Bronchial epithelial cell (primary cell): ENCODE results near the gene KCND3. TPM values are rescaled to one million over a fixed set of nuclear protein-coding genes. Genes with fewer than 3 reads are reported as not detected.
A peak's percentile ranks its signal among the peaks of the same experiment; 100 is the strongest.

Source experiments
- DNase-seq: peaks from one replicate; pipeline ENCODE4 v3.0.0-alpha.2; 2010; ENCODE audit warnings: low read depth
- FAIRE-seq: peaks from 2 replicates; lab custom pipeline; 2011; peaks lifted over from hg19 to GRCh38; lab: Jason Lieb, UNC
- H3K27me3 ChIP-seq: 2 replicates; pipeline ENCODE4 v1.5.1; 2011; ENCODE audit warnings: low read length; ENCODE audit not compliant: control insufficient read depth, insufficient read depth
- H3K36me3 ChIP-seq: 2 replicates; pipeline ENCODE4 v1.5.1; 2011; ENCODE audit warnings: low read length; ENCODE audit not compliant: control insufficient read depth, insufficient read depth
- H3K4me3 ChIP-seq: 2 replicates; pipeline ENCODE4 v1.5.1; 2011; ENCODE audit warnings: mild to moderate bottlenecking, low read depth, low read length, control low read depth
- CTCF ChIP-seq: IDR thresholded peaks from 2 replicates; pipeline ENCODE4 v1.5.1; 2011; ENCODE audit warnings: mild to moderate bottlenecking, moderate library complexity, low read length, control low read depth, inconsistent platforms; ENCODE audit not compliant: insufficient read depth, severe bottlenecking
- total RNA-seq: library from RNA; depleted of rRNA; stranded (reverse); fragments of >200 nt; gene quantifications from 2 replicates; pipeline ENCODE4 v1.2.1, GENCODE V29; 2014

The KCND3 gene
- total RNA-seq, 1 donor from 2014 or later, result under 0.01 TPM

DNA sequence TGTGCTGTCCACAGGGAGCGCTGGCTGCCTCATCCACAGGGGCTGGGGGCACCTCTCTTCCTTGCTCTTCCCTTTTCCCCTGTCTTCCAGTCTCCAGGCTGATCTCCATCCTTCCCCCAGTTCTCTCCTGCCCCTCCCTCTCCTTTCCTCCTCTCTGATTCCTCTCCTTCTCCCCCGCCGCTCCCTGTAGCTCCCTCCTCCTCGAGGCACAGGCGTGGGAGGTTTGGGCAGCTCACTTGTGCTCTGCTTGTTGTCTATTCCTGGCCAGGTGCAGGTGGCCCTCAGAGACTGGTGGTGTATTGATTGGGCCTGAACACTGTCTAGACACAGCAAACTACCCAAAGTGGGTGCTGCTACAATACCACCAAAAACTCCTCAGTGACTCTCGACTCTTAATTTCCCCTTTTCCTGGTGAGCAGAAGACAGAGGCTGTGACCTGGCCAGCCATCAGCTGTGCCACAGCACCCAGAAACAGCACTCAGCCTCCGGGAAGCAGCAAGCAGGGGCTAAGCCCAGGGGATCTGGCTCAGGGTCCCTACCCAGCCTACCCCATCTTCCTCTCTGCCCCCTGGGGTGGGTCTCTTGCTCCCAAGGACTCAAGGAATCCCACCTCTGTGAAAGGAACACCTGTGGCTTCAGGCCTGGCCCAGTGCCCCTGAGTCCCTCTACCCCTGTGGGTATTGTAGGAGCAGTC lies 140.5 kb downstream of the KCND3 start:
- Histone ChIP-seq H3K4me3 (no peak overlapping the region), H3K27me3 (peaks cover 4% of the 10 kb centered on the region), H3K36me3 (no peaks in the 10 kb centered on the region)
- FAIRE-seq (peak; percentile 43), DNase-seq (no peak)
- TF ChIP-seq CTCF, result no peak

- no peak overlapping the region for H3K4me3 ChIP-seq
- no peak for FAIRE-seq
Observed at GRCh38 chr1:111847466-111847865, 142.0 kb downstream of the KCND3 start.

DNA sequence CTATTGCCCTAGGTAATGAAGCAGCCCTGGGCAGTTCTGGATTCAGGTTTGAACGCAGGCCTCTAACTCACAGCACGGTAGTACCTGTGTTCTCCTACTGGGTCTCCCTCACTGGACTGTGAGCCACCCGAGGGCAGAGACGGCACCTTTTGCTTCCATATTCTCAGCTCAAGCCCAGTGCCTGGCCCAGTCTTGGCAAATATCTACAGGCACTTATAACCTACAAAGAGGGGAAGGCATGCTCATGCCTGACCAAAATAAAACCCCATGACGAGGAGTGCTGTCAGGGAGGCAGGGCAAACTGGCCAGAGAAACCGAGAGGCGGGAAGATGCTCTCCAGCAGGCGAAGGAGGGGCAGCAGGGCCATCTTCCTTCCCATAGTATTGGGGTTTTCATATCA lies 142.6 kb downstream of the KCND3 start:
- no peaks in the 10 kb centered on the region for H3K36me3 ChIP-seq
- peaks cover 1% of the 10 kb centered on the region for H3K27me3 ChIP-seq
- TF ChIP-seq CTCF, result no peak
- DNase-seq (no peak), FAIRE-seq (no peak)
- H3K4me3 ChIP-seq, result no peak overlapping the region

More at GRCh38 chr1:111847466-111847865, 142.0 kb downstream of the KCND3 start:
- no peak for DNase-seq
- TF ChIP-seq CTCF, result no peak
- Histone ChIP-seq H3K36me3 (no peaks in the 10 kb centered on the region), H3K27me3 (peaks cover 1% of the 10 kb centered on the region)

DNA sequence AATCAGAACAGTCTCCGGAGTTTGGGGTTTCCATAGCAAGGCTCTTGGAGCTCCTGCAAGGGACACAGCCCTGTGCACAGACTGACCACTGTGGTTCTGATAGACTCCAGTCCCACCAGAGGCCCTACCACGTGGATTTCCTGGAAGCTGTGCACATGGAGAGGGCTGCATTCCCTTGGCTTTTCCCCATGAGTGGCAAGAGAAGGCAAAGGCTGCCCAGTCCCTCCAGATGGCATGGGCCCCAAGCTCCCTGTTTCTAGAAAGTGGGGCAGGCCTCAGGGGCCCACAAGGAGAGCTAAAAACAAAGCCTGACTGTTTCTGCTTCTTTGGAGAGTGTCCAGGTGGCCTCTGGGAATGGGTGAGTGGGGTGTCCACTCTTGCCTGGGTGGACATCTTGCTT lies 146.3 kb downstream of the KCND3 start:
- Histone ChIP-seq H3K27me3 (peaks cover 1% of the 10 kb centered on the region), H3K36me3 (no peaks in the 10 kb centered on the region), H3K4me3 (no peak overlapping the region)
- DNase-seq, result no peak
- no peak for TF ChIP-seq CTCF
- no peak for FAIRE-seq

DNA sequence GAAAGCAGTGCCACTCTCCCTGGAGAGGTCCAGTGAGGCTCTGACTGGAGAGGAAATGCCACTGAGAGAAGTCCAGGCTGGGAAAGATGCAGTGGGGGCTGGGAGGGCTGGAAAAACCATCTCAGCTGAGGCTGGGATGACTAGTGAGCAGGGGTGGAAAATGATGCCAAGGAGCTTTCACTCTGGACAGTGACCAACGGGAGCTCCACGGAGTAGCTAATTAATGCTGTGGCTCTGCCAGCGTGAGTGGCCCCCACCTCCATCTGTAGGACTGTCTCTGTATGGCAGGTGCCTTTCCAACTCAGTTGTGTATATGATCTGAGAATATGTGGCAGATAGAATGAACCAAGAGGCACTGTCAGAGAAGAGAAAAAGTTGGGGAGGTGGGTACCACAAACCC lies 147.1 kb downstream of the KCND3 start:
- DNase-seq (no peak), FAIRE-seq (no peak)
- TF ChIP-seq CTCF, result no peak
- Histone ChIP-seq H3K4me3 (no peak overlapping the region), H3K27me3 (no peaks in the 10 kb centered on the region), H3K36me3 (no peaks in the 10 kb centered on the region)

DNA sequence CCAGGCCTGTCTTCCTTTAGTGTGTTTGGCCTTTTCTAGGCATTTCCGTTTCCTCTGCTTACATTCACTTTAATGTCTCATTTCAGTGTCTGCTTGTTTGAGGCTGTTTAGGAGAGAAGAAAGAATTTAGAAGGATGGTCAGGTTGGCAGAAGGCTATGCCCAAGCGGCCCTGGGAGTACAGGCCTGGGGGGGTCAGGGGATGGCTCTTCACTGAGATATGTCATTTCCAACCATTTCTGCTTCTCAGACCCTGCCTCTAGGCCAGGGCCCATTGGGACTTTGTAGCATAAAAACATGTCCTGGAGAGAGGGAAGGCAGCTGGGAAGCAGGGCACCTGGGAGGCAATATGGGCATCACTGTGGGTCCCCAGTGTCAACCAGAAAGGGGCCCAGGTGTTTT lies 147.7 kb downstream of the KCND3 start:
- Histone ChIP-seq H3K27me3 (no peaks in the 10 kb centered on the region), H3K36me3 (no peaks in the 10 kb centered on the region), H3K4me3 (no peak overlapping the region)
- TF ChIP-seq CTCF, result no peak
- FAIRE-seq (no peak), DNase-seq (no peak)
